ENCODE measurements around the gene ZNF423. TPM values are rescaled to one million over a fixed set of nuclear protein-coding genes. Genes with fewer than 3 reads are reported as not detected.

ZNF423 gene
- total RNA-seq, 2 experiments from 2014 or later, result not detected

GRCh38 chr16:49737541-49737940, 118.4 kb downstream of the ZNF423 start:
- Mint-ChIP-seq H3K27me3 (ENCODE audit: low read depth) (no peaks in the 10 kb centered on the region), H3K9me3 (ENCODE audit: insufficient read depth) (no peaks in the 10 kb centered on the region), H3K4me3 (no peak overlapping the region), H3K4me1 (ENCODE audit: low read depth) (no peaks in the 10 kb centered on the region), H3K27ac (no peak overlapping the region), H3K36me3 (ENCODE audit: low read depth) (no peaks in the 10 kb centered on the region)
- CTCF ChIA-PET, result no interaction called here
- DNase-seq (no peak), ATAC-seq (no peak)
- POLR2A ChIA-PET, result no interaction called here

DNA sequence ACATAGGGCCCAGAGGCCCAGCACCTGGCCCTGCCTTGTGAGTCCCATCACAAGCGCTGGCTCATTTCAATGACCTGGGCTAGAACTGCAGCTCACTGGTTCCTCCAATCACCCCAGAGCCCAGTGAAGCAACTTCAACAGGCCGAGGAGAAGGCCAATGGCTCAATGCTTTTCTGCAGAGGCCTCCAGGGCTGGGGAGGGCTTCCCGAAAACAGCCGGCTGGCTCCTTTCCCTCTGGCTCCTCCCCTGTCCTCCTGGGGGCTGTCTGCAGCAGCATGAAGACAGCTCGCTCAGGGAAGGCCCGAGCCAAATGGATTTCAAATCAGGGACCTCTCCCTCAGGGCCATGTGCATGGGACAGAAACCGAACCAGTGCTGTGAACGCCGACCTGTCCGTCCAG, 121.6 kb downstream of the ZNF423 start:
- no peaks in the 10 kb centered on the region for H3K9me3 Mint-ChIP-seq (ENCODE audit: insufficient read depth)
- ATAC-seq, result no peak
- H3K4me3 Mint-ChIP-seq, result no peak overlapping the region

GRCh38 chr16:49733313-49734009, 122.5 kb downstream of the ZNF423 start:
- H3K4me1 Mint-ChIP-seq (ENCODE audit: low read depth), result no peaks in the 10 kb centered on the region
- no peak overlapping the region for H3K4me3 Mint-ChIP-seq
- no peak overlapping the region for H3K27ac Mint-ChIP-seq
- POLR2A ChIA-PET, result no interaction called here
- CTCF ChIA-PET, result no interaction called here
- H3K9me3 Mint-ChIP-seq (ENCODE audit: insufficient read depth), result no peaks in the 10 kb centered on the region
- ATAC-seq (no peak), DNase-seq (no peak)
- no peaks in the 10 kb centered on the region for H3K27me3 Mint-ChIP-seq (ENCODE audit: low read depth)
- H3K36me3 Mint-ChIP-seq (ENCODE audit: low read depth), result no peaks in the 10 kb centered on the region

More for the DNA sequence above, 121.6 kb downstream of the ZNF423 start:
- ChIA-PET CTCF (no interaction called here), POLR2A (no interaction called here)
- Mint-ChIP-seq H3K4me1 (ENCODE audit: low read depth) (no peaks in the 10 kb centered on the region), H3K27ac (no peak overlapping the region), H3K27me3 (ENCODE audit: low read depth) (no peaks in the 10 kb centered on the region), H3K36me3 (ENCODE audit: low read depth) (no peaks in the 10 kb centered on the region)
- no peak for DNase-seq

DNA sequence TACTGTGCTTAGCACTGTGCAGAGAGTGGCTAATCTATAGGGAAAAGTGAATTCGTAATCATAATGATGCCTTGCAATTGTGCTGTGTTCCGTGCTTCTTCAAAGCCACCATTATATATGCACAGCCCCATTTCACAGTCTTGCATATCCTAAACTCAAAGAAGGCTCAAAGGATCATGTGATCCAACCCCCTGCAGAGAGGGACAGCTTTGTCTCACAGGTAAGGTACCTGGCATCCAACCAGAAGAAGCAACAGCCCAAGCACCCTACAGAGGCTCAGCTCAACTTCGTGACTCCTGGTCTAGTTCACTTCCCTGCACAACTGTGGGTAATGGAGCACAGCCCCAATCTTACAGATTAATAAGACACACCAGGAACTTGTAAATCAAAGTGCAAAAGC, 124.0 kb downstream of the ZNF423 start:
- DNase-seq, result no peak
- no peaks in the 10 kb centered on the region for H3K36me3 Mint-ChIP-seq (ENCODE audit: low read depth)
- no peak for ATAC-seq
- H3K4me1 Mint-ChIP-seq (ENCODE audit: low read depth), result no peaks in the 10 kb centered on the region
- H3K27me3 Mint-ChIP-seq (ENCODE audit: low read depth), result no peaks in the 10 kb centered on the region
- CTCF ChIA-PET, result interaction anchor here (1.6 kb wide), 1 partner anchor 13 kb away, joined by 3 read pairs; no protein-coding TSS in a partner anchor
- H3K27ac Mint-ChIP-seq, result no peak overlapping the region
- no peaks in the 10 kb centered on the region for H3K9me3 Mint-ChIP-seq (ENCODE audit: insufficient read depth)
- H3K4me3 Mint-ChIP-seq, result no peak overlapping the region
- POLR2A ChIA-PET, result no interaction called here

- ChIA-PET CTCF (no interaction called here), POLR2A (no interaction called here)
- Mint-ChIP-seq H3K27me3 (ENCODE audit: low read depth) (no peaks in the 10 kb centered on the region), H3K9me3 (ENCODE audit: insufficient read depth) (no peaks in the 10 kb centered on the region), H3K4me3 (no peak overlapping the region), H3K27ac (no peak overlapping the region), H3K4me1 (ENCODE audit: low read depth) (no peaks in the 10 kb centered on the region), H3K36me3 (ENCODE audit: low read depth) (no peaks in the 10 kb centered on the region)
- DNase-seq, result no peak
- ATAC-seq, result no peak
Observed at GRCh38 chr16:49730772-49731171, 125.1 kb downstream of the ZNF423 start.

- H3K9me3 Mint-ChIP-seq (ENCODE audit: insufficient read depth), result no peaks in the 10 kb centered on the region
- H3K4me3 Mint-ChIP-seq, result no peak overlapping the region
Observed at GRCh38 chr16:49727611-49728010, 128.3 kb downstream of the ZNF423 start.

DNA sequence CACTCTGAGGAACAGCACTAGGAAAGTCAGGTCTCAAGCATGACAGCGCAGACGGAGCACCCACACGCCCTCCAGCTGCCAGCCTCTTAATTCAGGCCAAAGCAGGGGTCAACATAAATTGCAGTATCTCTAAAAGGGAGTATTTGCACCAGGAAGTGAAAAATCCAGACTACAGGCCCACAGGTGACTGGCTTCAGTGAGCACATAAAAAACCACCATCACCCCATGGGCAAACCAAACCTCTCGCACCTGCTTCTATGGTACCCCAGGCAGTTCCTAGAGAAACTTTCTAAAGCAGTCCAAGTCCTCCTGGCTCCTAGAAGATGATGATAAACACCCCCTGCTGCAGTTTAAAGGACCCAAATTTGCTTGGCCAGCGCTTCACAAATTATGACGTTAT, 129.8 kb downstream of the ZNF423 start:
- Mint-ChIP-seq H3K4me3 (no peak overlapping the region), H3K27ac (no peak overlapping the region), H3K9me3 (ENCODE audit: insufficient read depth) (no peaks in the 10 kb centered on the region), H3K27me3 (ENCODE audit: low read depth) (no peaks in the 10 kb centered on the region), H3K4me1 (ENCODE audit: low read depth) (no peaks in the 10 kb centered on the region), H3K36me3 (ENCODE audit: low read depth) (no peaks in the 10 kb centered on the region)
- ChIA-PET CTCF (no interaction called here), POLR2A (no interaction called here)
- DNase-seq (no peak), ATAC-seq (no peak)

More at GRCh38 chr16:49727611-49728010, 128.3 kb downstream of the ZNF423 start:
- no peak overlapping the region for H3K27ac Mint-ChIP-seq
- H3K27me3 Mint-ChIP-seq (ENCODE audit: low read depth), result no peaks in the 10 kb centered on the region
- no peak for ATAC-seq
- CTCF ChIA-PET, result no interaction called here
- POLR2A ChIA-PET, result no interaction called here
- DNase-seq, result no peak
- H3K36me3 Mint-ChIP-seq (ENCODE audit: low read depth), result no peaks in the 10 kb centered on the region
- H3K4me1 Mint-ChIP-seq (ENCODE audit: low read depth), result no peaks in the 10 kb centered on the region

DNA sequence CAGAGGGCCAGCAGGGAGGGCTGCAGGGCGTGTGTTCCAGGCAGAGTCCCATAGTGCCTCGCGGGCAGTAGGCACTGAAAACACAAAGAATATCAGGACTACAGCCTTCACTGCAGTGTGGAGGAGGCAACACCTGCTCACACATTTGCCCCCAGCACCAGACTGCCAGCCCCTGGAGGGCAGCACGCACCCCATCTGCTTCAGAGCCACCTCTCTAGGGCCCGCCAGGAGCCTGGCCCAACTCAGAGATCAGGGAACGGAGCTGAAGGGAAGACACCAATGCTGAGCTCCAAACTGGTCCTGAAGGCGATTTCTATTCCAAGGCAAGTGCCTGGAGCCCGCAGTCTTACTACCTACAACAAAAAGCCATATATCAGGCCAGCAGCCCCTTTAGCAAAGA, 130.3 kb downstream of the ZNF423 start:
- no peaks in the 10 kb centered on the region for H3K4me1 Mint-ChIP-seq (ENCODE audit: low read depth)
- H3K4me3 Mint-ChIP-seq, result no peak overlapping the region
- H3K27ac Mint-ChIP-seq, result no peak overlapping the region
- ChIA-PET POLR2A (no interaction called here), CTCF (no interaction called here)
- H3K36me3 Mint-ChIP-seq (ENCODE audit: low read depth), result no peaks in the 10 kb centered on the region
- H3K9me3 Mint-ChIP-seq (ENCODE audit: insufficient read depth), result no peaks in the 10 kb centered on the region
- no peaks in the 10 kb centered on the region for H3K27me3 Mint-ChIP-seq (ENCODE audit: low read depth)
- DNase-seq, result no peak
- no peak for ATAC-seq

DNA sequence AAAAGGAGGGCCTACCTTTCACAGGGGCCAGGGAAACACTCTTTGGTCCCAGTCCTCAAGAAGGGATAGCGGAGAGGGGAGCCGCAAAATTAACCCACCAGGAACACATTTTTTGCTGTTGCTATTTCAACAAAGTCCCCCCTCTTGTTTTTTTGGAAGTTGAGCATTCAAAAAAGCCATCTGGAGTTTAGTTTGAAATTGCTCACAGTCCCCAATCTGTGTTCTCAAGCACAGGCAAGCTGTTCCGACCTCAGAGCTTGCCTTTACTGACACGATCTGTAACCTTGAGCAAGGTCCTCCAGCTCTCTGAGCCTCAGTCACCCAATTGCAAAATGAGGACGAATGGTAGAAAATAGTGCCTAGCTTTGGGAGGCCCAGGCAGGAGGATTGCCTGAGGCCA, 131.1 kb downstream of the ZNF423 start:
- no peak overlapping the region for H3K27ac Mint-ChIP-seq
- H3K36me3 Mint-ChIP-seq (ENCODE audit: low read depth), result no peaks in the 10 kb centered on the region
- no peaks in the 10 kb centered on the region for H3K4me1 Mint-ChIP-seq (ENCODE audit: low read depth)
- no peaks in the 10 kb centered on the region for H3K27me3 Mint-ChIP-seq (ENCODE audit: low read depth)
- H3K4me3 Mint-ChIP-seq, result no peak overlapping the region
- no peaks in the 10 kb centered on the region for H3K9me3 Mint-ChIP-seq (ENCODE audit: insufficient read depth)
- ChIA-PET POLR2A (no interaction called here), CTCF (no interaction called here)
- DNase-seq (no peak), ATAC-seq (no peak)

DNA sequence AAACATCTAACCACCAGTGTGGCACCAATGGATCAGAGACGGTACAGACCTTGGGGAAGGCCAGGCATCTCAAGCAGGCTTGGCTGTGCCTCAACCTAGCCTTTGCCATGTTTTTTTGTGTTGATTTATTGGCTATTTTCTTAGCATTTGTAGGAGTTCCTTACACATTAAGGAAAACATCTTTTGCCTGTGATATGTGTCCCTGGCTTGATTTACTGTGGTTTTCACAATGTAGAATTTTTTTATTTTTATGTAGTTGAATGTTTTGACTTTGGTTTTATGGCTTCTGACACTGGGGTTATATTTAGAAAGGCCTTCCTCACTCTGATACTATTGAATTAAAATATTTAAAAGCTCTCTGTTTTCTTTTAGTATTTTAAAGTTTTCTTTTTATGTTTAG, 132.6 kb downstream of the ZNF423 start:
- Mint-ChIP-seq H3K27me3 (ENCODE audit: low read depth) (no peaks in the 10 kb centered on the region), H3K9me3 (ENCODE audit: insufficient read depth) (no peaks in the 10 kb centered on the region), H3K36me3 (ENCODE audit: low read depth) (no peaks in the 10 kb centered on the region), H3K4me3 (no peak overlapping the region), H3K4me1 (ENCODE audit: low read depth) (no peaks in the 10 kb centered on the region), H3K27ac (no peak overlapping the region)
- ATAC-seq, result no peak
- no peak for DNase-seq
- ChIA-PET POLR2A (no interaction called here), CTCF (no interaction called here)

GRCh38 chr16:49720225-49720624, 135.7 kb downstream of the ZNF423 start:
- Mint-ChIP-seq H3K4me1 (ENCODE audit: low read depth) (no peaks in the 10 kb centered on the region), H3K4me3 (no peak overlapping the region), H3K27me3 (ENCODE audit: low read depth) (no peaks in the 10 kb centered on the region), H3K27ac (no peak overlapping the region), H3K36me3 (ENCODE audit: low read depth) (no peaks in the 10 kb centered on the region), H3K9me3 (ENCODE audit: insufficient read depth) (no peaks in the 10 kb centered on the region)
- POLR2A ChIA-PET, result no interaction called here
- no peak for DNase-seq
- no peak for ATAC-seq
- CTCF ChIA-PET, result no interaction called here

GRCh38 chr16:49717689-49718088, 138.2 kb downstream of the ZNF423 start:
- no peak for DNase-seq
- ChIA-PET POLR2A (no interaction called here), CTCF (no interaction called here)
- Mint-ChIP-seq H3K4me1 (ENCODE audit: low read depth) (no peaks in the 10 kb centered on the region), H3K9me3 (ENCODE audit: insufficient read depth) (no peaks in the 10 kb centered on the region), H3K27me3 (ENCODE audit: low read depth) (no peaks in the 10 kb centered on the region), H3K36me3 (ENCODE audit: low read depth) (no peaks in the 10 kb centered on the region), H3K27ac (no peak overlapping the region), H3K4me3 (no peak overlapping the region)
- ATAC-seq, result no peak

DNA sequence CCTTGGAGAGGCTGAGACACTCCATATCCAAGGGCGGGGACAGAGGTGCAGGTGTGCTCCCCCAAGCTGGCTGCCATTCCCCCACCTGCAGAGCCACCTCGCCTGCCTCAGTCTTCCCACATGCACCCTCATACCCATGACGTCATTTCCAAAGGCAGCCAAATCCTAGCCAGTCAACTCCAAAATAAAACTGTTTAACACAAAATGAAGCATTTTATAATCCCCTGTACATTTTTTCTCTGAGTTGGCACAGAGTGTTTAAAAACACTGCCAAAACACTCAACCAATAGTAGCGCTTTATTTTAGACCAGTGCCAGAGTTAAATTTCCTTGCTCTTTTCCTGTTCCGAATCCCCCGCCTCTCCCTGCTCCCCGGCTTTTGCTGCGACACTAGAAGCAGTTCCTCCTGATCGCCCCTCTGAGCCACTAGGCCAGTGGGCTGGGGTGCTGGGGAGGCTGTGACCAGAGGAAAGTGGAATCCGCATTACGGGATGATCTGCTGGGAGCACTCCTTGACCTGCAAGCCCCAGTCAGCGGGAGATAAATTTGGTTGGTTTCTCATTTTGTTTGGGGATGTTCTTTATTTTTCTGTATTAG, 139.5 kb downstream of the ZNF423 start:
- Mint-ChIP-seq H3K4me1 (ENCODE audit: low read depth) (no peaks in the 10 kb centered on the region), H3K4me3 (no peak overlapping the region), H3K27ac (no peak overlapping the region), H3K36me3 (ENCODE audit: low read depth) (no peaks in the 10 kb centered on the region), H3K9me3 (ENCODE audit: insufficient read depth) (no peaks in the 10 kb centered on the region), H3K27me3 (ENCODE audit: low read depth) (no peaks in the 10 kb centered on the region)
- ATAC-seq, result no peak
- POLR2A ChIA-PET, result no interaction called here
- CTCF ChIA-PET, result no interaction called here
- no peak for DNase-seq

Data from activated CD8-positive, alpha-beta T cell treated with anti-CD3 and anti-CD28 coated beads, Interleukin-2, amount 10 ng/mL, durations not matched to agents 7 days and 5 days (primary cell).